Peyer's patch (tissue), 4 donors: ENCODE data around the gene CRKL.

Experiments used
- POLR2A ChIP-seq, 2 donors: fragments of 450-650 bp; IDR thresholded peaks; one replicate each; pipeline ENCODE4 v1.5.1; 2017; ENCODE audit warnings: antibody characterized with exemption in 2 of 2, mild to moderate bottlenecking in 2 of 2, moderate library complexity in 2 of 2
- TF ChIP-seq, protein P1 (sequence below), 6 experiments: fragments of 450-650 bp in 4 of 6; fragments of 200-600 bp in 2 of 6; sonication (generic) in 1 of 6; IDR thresholded peaks; one replicate each; pipeline ENCODE4 v1.5.1; 2017 to 2019; ENCODE audit warnings: antibody characterized with exemption in 6 of 6, mild to moderate bottlenecking in 3 of 6, moderate library complexity in 1 of 6

DNA sequence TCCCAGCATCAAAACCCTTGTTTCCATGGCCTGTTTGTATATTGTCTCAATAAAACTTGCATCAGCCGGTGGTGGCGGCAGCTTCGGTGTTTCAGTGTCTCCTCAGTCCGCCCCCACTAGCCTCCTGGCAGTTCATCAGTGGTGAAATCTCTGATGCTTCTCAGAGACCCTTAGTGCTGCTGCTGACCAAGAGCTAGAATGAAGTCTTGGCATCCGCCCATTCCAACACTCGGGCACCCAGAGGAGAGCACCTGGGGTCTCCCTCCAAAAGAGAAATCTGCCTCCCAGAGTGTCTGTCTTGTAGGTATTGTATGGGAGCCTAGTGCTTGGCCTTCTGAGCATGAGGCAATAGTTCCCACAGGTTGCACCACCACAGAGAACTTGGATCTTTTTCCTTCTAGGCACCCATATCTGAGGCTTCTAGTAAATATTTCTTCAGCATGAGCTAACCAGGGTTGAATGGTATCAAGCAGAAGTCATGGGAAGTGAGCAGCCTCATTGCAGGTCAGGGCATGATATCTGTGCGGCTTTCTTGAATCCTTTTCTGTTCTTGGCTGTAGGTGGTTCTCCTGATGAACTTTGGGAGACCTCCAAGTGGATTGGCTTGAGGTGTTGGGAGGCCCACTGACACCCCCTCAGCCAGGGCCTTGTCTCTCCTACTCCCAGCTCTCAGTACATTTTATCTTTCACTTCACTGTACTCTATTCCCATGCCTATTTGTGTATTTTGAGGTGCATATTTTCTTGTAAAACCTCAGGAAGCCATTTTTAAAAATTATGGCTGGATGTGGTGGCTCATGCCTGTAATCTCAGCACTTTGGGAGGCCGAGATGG is 36.7 kb downstream of the CRKL start:
- TF ChIP-seq, protein P1, sequence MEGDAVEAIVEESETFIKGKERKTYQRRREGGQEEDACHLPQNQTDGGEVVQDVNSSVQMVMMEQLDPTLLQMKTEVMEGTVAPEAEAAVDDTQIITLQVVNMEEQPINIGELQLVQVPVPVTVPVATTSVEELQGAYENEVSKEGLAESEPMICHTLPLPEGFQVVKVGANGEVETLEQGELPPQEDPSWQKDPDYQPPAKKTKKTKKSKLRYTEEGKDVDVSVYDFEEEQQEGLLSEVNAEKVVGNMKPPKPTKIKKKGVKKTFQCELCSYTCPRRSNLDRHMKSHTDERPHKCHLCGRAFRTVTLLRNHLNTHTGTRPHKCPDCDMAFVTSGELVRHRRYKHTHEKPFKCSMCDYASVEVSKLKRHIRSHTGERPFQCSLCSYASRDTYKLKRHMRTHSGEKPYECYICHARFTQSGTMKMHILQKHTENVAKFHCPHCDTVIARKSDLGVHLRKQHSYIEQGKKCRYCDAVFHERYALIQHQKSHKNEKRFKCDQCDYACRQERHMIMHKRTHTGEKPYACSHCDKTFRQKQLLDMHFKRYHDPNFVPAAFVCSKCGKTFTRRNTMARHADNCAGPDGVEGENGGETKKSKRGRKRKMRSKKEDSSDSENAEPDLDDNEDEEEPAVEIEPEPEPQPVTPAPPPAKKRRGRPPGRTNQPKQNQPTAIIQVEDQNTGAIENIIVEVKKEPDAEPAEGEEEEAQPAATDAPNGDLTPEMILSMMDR (IDR thresholded peaks at IDR 0.05) = no peak
- TF ChIP-seq POLR2A (IDR thresholded peaks at IDR 0.05) = no peak
